HL-60 (cell line): ENCODE data around the gene PRKCE.

ENCODE experiments used
- DNase-seq, 2 experiments: peaks; one replicate each; pipeline ENCODE4 v3.0.0-alpha.2; 2010 to 2020; ENCODE audit warnings: low read depth in 1 of 2, low spot score in 1 of 2
- H3K27ac ChIP-seq: fragments of 250-450 bp; sonication (Bioruptor Pico); replicated peaks from 2 replicates; pipeline ENCODE4 v1.5.1; 2020; ENCODE audit warnings: mild to moderate bottlenecking, moderate library complexity
- H3K27me3 ChIP-seq: fragments of 250-450 bp; sonication (Bioruptor Pico); 2 replicates; pipeline ENCODE4 v1.5.1; 2021; ENCODE audit warnings: mild to moderate bottlenecking, moderate library complexity; ENCODE audit not compliant: insufficient read depth, poor library complexity, severe bottlenecking
- H3K4me3 ChIP-seq: replicated peaks from 2 replicates; pipeline ENCODE4 v1.5.1; 2011; ENCODE audit warnings: mild to moderate bottlenecking, control low read depth, low read length; ENCODE audit not compliant: insufficient read depth
- CTCF ChIP-seq: IDR thresholded peaks from one replicate; pipeline ENCODE4 v1.5.1; 2011; ENCODE audit warnings: low read length, control low read depth, inconsistent platforms; ENCODE audit not compliant: insufficient read depth
- GABPA ChIP-seq: IDR thresholded peaks from 2 replicates; pipeline ENCODE4 v1.6.1; 2012; ENCODE audit warnings: low read depth
- POLR2AphosphoS5 ChIP-seq: IDR thresholded peaks from 2 replicates; pipeline ENCODE4 v1.6.1; 2012; ENCODE audit warnings: low read depth
- REST ChIP-seq: IDR thresholded peaks from 2 replicates; pipeline ENCODE4 v1.6.1; 2012; ENCODE audit warnings: low read depth; ENCODE audit not compliant: insufficient replicate concordance
- SPI1 ChIP-seq: IDR thresholded peaks from 2 replicates; pipeline ENCODE4 v1.6.1; 2012; ENCODE audit warnings: low read depth, mild to moderate bottlenecking, borderline replicate concordance

Gene PRKCE

GRCh38 chr2:45678791-45679348 lies 27.4 kb downstream of the PRKCE start:
- Histone ChIP-seq H3K4me3 (no peak overlapping the region), H3K27ac (no peak overlapping the region), H3K27me3 (no peaks in the 10 kb centered on the region)
- no peak for TF ChIP-seq CTCF
- TF ChIP-seq REST, result no peak
- TF ChIP-seq SPI1, result no peak
- no peak for TF ChIP-seq GABPA
- no peak for TF ChIP-seq POLR2AphosphoS5
- no peak for DNase-seq

GRCh38 chr2:45680351-45680967 lies 29.0 kb downstream of the PRKCE start:
- TF ChIP-seq SPI1 (no peak), CTCF (no peak), GABPA (no peak), REST (no peak), POLR2AphosphoS5 (no peak)
- no peak overlapping the region for H3K4me3 ChIP-seq
- no peak overlapping the region for H3K27ac ChIP-seq
- no peak for DNase-seq
- no peaks in the 10 kb centered on the region for H3K27me3 ChIP-seq

- Histone ChIP-seq H3K27me3 (peaks cover 2% of the 10 kb centered on the region), H3K27ac (no peak overlapping the region), H3K4me3 (no peak overlapping the region)
- TF ChIP-seq SPI1, result no peak
- TF ChIP-seq CTCF, result no peak
- TF ChIP-seq REST, result no peak
- no peak for TF ChIP-seq POLR2AphosphoS5
- TF ChIP-seq GABPA, result no peak
- DNase-seq, result no peak
Observed at GRCh38 chr2:45681675-45682074, 30.2 kb downstream of the PRKCE start.
